ENCODE data around the gene TAF3.

GRCh38 chr10:8045726-8046494 is 227.6 kb downstream of the TAF3 start:
- no peak for TF ChIP-seq POLR2AphosphoS5 (IDR thresholded peaks at IDR 0.05; ENCODE audit: low read depth, low read length)
- TF ChIP-seq SIN3A (IDR thresholded peaks at IDR 0.05; ENCODE audit: borderline replicate concordance, insufficient read depth, low read depth, low read length): no peak
- TF ChIP-seq, protein P1, sequence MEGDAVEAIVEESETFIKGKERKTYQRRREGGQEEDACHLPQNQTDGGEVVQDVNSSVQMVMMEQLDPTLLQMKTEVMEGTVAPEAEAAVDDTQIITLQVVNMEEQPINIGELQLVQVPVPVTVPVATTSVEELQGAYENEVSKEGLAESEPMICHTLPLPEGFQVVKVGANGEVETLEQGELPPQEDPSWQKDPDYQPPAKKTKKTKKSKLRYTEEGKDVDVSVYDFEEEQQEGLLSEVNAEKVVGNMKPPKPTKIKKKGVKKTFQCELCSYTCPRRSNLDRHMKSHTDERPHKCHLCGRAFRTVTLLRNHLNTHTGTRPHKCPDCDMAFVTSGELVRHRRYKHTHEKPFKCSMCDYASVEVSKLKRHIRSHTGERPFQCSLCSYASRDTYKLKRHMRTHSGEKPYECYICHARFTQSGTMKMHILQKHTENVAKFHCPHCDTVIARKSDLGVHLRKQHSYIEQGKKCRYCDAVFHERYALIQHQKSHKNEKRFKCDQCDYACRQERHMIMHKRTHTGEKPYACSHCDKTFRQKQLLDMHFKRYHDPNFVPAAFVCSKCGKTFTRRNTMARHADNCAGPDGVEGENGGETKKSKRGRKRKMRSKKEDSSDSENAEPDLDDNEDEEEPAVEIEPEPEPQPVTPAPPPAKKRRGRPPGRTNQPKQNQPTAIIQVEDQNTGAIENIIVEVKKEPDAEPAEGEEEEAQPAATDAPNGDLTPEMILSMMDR (IDR thresholded peaks at IDR 0.05): no peak
- no peak for TF ChIP-seq REST (IDR thresholded peaks at IDR 0.05; ENCODE audit: insufficient read depth in 1 of 2, low read depth in 2 of 2, low read length in 1 of 2)
- no peak for TF ChIP-seq TCF7L2 (IDR thresholded peaks at IDR 0.05; ENCODE audit: low read depth, low read length)

All from Panc1 (cell line).